GM12872 (cell line): ENCODE measurements around the gene OR1F1.

ENCODE experiments used
- CTCF ChIP-seq: IDR thresholded peaks from 3 replicates; pipeline ENCODE4 v1.5.1; 2011; ENCODE audit warnings: low read depth, mild to moderate bottlenecking, low read length, moderate library complexity; ENCODE audit not compliant: insufficient read depth

Gene OR1F1

GRCh38 chr16:3152991-3153368 lies 35.0 kb upstream of the OR1F1 start:
- no peak for TF ChIP-seq CTCF

- no peak for TF ChIP-seq CTCF
These were observed 32.8 kb upstream of the OR1F1 start for GRCh38 chr16:3155181-3155580.

DNA sequence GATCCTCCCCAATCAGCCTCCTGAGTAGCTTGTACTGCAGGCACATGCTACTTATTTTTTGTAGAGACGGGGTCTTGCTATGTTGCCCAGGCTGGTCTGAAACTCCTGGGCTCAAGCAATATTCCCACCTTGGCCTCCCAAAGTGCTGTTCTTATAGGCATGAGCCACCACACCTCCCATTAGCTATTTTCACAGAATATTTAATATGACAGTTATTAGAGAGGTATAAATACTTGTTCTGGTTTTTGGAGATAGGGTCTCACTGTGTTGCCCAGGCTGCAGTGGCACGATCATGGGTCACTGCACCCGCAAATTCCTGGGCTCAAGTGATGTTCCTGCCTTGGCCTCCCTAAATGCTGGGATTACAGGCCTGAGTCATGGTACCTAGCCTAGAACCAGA lies 32.0 kb upstream of the OR1F1 start:
- TF ChIP-seq CTCF, result no peak

- TF ChIP-seq CTCF, result no peak
These were observed 30.6 kb upstream of the OR1F1 start for GRCh38 chr16:3157229-3158025.

GRCh38 chr16:3158026-3158509 lies 29.9 kb upstream of the OR1F1 start:
- no peak for TF ChIP-seq CTCF

DNA sequence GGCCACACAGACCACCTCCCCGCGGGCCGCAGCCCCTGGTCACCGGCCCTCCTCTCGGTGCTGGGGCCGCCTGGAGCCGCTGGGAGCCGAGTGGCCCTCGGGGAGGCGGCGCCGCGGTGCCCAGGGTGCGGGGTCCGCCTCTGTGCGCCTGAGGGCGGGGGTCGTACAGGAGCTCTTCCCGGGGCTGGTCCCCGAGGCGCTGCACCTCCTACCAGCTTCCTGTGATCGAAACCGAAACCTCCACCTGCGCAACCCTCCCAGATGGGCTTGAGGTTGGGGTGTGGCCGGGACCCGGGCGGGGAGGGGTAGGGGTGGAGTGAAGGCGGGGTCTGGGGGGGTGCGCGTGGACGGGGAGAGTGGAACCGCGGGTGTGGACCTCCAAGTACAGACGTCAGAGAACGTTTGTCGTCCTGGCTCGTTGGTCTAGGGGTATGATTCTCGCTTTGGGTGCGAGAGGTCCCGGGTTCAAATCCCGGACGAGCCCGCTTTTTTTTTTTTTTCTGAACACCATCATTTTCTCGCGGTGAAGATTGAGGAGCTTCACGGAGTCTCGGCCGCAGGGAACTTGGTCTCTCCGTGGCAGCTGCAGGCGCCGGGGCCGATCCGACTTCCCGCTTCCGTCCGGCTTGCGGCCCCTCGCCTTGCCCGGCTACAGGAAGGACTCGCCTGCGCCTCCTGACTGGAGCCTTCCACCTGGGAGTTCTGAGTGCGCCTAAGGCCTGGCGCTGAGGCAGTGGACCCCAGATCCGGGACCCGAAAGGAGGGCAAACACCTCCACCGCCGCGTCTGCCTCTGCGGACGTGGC lies 29.3 kb upstream of the OR1F1 start:
- no peak for TF ChIP-seq CTCF

DNA sequence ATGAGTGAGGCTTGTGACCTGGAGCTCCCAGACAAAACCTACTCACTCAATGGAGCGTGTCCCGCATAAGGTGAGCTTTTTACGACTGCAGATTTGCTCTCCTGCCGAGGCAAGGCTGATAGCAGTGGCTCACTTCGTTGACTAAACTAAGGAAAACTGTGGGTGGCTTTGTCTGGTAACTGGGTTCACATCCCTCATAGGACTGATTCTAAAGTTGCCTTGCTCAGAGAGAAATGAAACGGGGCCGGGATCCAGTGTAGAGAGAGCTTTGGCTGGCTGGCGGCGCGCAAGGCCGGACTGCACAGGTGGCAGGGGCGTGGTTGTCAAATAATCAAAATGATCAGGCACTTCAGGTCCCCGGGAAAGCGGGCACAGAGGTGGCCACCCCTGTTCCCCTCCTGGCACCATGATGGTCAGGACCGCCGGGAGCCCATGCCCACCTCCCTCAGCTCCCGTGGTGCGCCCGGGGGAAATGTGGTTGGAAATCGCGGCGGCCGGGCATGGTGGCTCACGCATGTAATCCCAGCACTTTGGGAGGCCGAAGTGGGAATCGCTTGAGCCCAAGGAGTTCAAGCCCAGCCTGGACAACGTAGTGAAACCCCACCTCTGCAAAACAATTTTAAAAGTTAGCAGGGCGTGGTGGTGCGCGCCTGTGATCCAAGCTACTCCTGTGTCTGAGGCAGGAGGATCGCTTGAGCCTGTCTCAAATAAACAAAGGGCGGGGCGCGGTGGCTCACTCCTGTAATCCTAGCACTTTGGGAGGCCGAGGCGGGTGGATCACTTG lies 26.6 kb upstream of the OR1F1 start:
- TF ChIP-seq CTCF, result no peak
